Measurements from ENCODE around the gene STX3. TPM values are rescaled to one million over a fixed set of nuclear protein-coding genes. Genes with fewer than 3 reads are reported as not detected.

STX3 gene
- total and polyA plus RNA-seq, 2 of the 4 experiments (the other 2 are of a cell fraction): 5.0 to 5.4 TPM

- Histone ChIP-seq H2BK20ac (ENCODE audit: low read depth, low read length) (no peak overlapping the region), H3K9me3 (ENCODE audit: control insufficient read depth, insufficient read depth, low read length) (no peaks in the 10 kb centered on the region), H4K20me1 (ENCODE audit: insufficient read depth, low read length) (no peaks in the 10 kb centered on the region), H3K9ac (ENCODE audit: low read depth, low read length) (no peak overlapping the region), H3K36me3 (ENCODE audit: control insufficient read depth, insufficient read depth, low read length) (no peaks in the 10 kb centered on the region), H3K4me1 (ENCODE audit: control insufficient read depth, insufficient read depth, low read length) (no peaks in the 10 kb centered on the region), H3K27ac (ENCODE audit: insufficient read depth, low read length) (no peak overlapping the region), H2AK5ac (ENCODE audit: low read depth, low read length) (no peak overlapping the region), H2BK15ac (ENCODE audit: low read depth, low read length) (no peak overlapping the region), H3K79me1 (ENCODE audit: low read depth in 1 of 2, low read length in 2 of 2) (no peaks in the 10 kb centered on the region), H3K9me1 (ENCODE audit: insufficient read depth, low read length) (no peaks in the 10 kb centered on the region), H4K5ac (ENCODE audit: low read depth, low read length) (no peak overlapping the region), H3K56ac (ENCODE audit: extremely low read depth, insufficient read depth, low read length) (no peak overlapping the region), H4K91ac (ENCODE audit: insufficient read depth, low read depth, low read length) (no peak overlapping the region), H4K8ac (ENCODE audit: low read depth in 2 of 2, low read length in 2 of 2) (no peak overlapping the region), H2BK120ac (ENCODE audit: low read depth, low read length) (no peak overlapping the region), H3K4me2 (ENCODE audit: low read depth, low read length) (no peak overlapping the region), H3K4ac (ENCODE audit: low read depth, low read length) (no peak overlapping the region), H3K14ac (replicated peaks; ENCODE audit: low read depth, low read length) (no peak overlapping the region), H3K4me3 (ENCODE audit: insufficient read depth, low read depth, low read length) (no peak overlapping the region), H2BK5ac (ENCODE audit: low read depth, low read length, poor library complexity, severe bottlenecking) (no peak overlapping the region), H3K23ac (ENCODE audit: low read depth, low read length) (no peak overlapping the region), H3K18ac (ENCODE audit: low read depth, low read length) (no peak overlapping the region), H2AK9ac (replicated peaks; ENCODE audit: low read depth, low read length, poor library complexity) (no peak overlapping the region), H2AFZ (replicated peaks; ENCODE audit: low read length, poor library complexity) (no peak overlapping the region), H3K27me3 (ENCODE audit: control insufficient read depth, insufficient read depth, low read length) (no peaks in the 10 kb centered on the region)
- in situ Hi-C loops (cut with MboI; ENCODE audit: low sequenced_read_pairs): no loop called here
- 40% methylated on average over 1 of the region's 2 CpGs; no CpG with 5 or more reads in 1 of the 2 experiments for WGBS, 2 experiments (ENCODE audit: extremely low coverage in 2 of 2, insufficient read length in 1 of 2)
- intact Hi-C loops (cut with micrococcal nuclease): no loop called here
- CTCF ChIA-PET: interaction anchor here (0.9 kb wide), 1 partner anchor 193 kb away, joined by 3 read pairs; no protein-coding TSS in a partner anchor
- DNase-seq (no peak), ATAC-seq (ENCODE audit: low read depth) (no peak)
- no TSS peak for BruUV-seq (replicated peaks)
- dilution Hi-C loops (cut with HindIII; ENCODE audit: low sequenced_read_pairs, unreplicated experiment): no loop called here
- POLR2A ChIA-PET (ENCODE audit: unreplicated experiment): no interaction called here
- TF ChIP-seq RFX5 (IDR thresholded peaks at IDR 0.05; ENCODE audit: low read depth, low read length) (no peak), FOS (IDR thresholded peaks at IDR 0.05; ENCODE audit: low read depth, low read length) (no peak)
Observed at GRCh38 chr11:59730896-59731565, 24.1 kb upstream of the STX3 start.
